C4-2B (cell line): ENCODE results near the gene EPGN.

ENCODE experiments used
- H3K27ac ChIP-seq: fragments of 450-650 bp; 2 replicates; pipeline ENCODE4 v1.5.1; 2017
- CTCF ChIP-seq: fragments of 450-650 bp; conservative IDR thresholded peaks from 2 replicates; pipeline ENCODE4 v1.5.1; 2017; ENCODE audit warnings: mild to moderate bottlenecking
- ZFX ChIP-seq: fragments of 450-650 bp; IDR thresholded peaks from 2 replicates; pipeline ENCODE4 v1.6.1; 2017

Gene EPGN

DNA sequence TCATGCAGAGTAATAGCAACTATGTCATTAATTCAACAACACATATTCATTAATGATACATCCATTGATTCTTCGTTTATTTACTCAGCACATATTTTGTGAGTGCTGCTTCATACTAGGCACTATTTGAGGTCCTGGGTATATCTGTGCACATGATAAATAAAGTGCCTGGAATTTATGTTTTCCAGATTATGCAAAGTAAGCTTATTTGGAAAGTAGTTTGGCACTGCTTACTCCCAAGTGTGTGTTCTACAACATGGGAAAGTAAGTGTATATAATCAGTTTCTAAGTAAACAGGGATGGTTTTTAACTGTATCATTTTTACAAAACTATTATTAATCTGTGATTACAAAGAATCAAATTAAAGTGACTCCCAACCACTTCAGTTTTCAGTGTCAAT lies 16.8 kb upstream of the EPGN start:
- no peak overlapping the region for H3K27ac ChIP-seq
- TF ChIP-seq ZFX (no peak), CTCF (no peak)

DNA sequence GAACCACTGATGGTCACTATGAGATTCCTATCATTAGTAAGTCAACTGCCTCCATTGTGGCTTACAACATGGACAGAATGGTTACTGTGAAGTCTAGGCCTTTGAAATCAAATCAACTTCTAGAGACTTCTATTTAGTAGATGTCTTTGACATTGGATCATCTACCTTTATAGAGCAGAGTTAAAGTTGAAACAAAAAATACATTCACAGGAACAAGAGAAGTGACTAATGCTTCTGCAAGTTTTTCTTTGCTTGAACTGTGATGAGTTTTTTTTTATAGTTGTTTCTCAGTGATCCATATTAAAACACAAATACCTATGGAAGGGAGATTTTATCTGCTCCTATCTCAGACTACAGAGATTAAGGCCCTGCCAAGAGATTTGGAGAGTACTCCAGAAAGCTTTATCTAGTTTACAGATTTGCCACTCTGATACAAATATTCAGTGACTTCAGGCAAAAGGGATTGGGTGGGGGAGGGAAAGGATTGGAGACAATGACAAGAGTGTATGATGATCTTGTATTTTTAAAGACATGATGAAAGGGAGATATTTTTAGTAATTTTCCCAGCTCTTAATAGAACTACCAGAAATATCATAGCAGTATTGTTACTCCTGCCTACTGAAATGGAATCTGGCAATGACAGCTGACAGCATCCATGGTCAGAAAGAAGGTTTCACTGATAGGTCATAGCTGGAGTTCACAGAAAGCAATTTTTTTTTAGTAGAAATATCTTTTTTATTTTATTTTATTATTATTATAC lies 16.0 kb upstream of the EPGN start:
- H3K27ac ChIP-seq: no peak overlapping the region
- TF ChIP-seq ZFX (no peak), CTCF (no peak)

GRCh38 chr4:74293558-74293957 lies 14.7 kb upstream of the EPGN start:
- TF ChIP-seq CTCF (no peak), ZFX (no peak)
- H3K27ac ChIP-seq: no peak overlapping the region

- no peak for TF ChIP-seq ZFX
- no peak for TF ChIP-seq CTCF
- no peak overlapping the region for H3K27ac ChIP-seq
Measured at GRCh38 chr4:74294681-74295080, 13.6 kb upstream of the EPGN start.

GRCh38 chr4:74297539-74297938 lies 10.7 kb upstream of the EPGN start:
- TF ChIP-seq CTCF: no peak
- no peak for TF ChIP-seq ZFX
- H3K27ac ChIP-seq: no peak overlapping the region

- TF ChIP-seq CTCF (no peak), ZFX (no peak)
- no peak overlapping the region for H3K27ac ChIP-seq
Measured at GRCh38 chr4:74304095-74304625, 4.1 kb upstream of the EPGN start.

- TF ChIP-seq ZFX (no peak), CTCF (no peak)
- H3K27ac ChIP-seq: no peak overlapping the region
Measured at GRCh38 chr4:74305000-74305399, 3.3 kb upstream of the EPGN start.
